ENCODE data around the gene TEX29.

TEX29 gene
- total RNA-seq = 0.19 to 0.33 (median 0.25) reads per million in 3 experiments

DNA sequence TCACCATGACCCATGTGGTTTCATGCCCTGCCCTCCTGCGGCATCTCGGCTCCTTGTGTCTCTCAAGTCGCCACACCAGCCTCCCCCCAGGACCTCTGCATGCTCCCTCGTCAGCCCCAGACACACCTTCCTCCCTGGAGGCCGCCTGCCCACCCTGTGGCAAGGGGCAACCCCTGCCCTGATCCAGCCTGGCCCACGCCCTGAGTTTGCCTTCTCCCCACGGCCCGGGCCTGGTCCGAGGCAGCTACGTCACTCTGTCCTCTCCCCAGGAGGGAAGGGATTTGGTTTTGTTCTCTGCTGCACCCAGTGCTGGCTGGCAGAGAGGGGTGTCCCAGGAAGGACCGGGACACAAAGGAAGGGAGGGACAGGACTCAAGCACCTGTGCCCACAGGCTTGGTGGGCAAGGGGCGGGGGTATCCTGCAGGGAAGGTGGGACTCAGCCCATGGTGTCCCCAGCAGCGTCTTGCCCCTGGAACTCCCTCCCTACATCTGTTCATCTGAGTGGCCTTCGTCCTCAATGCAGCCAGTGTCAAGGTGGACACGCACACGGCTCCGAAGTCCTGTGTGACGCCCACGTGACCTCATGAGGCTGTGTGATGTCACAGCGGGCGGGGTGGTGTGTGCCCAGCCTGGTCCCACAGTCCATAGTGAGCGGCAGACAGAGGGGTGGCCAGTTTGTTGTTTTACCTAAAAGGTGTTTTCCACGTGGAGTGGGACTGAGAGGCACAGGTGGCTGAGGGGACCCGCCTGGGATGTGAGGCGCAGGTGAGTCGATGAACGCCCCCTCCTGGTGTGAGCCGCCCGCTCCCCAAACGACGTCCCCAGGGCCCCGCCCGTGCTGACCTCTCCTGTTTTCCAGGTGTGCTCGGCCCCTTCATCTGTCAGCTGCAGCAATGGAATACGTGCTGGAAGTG, at the start of gene TEX29:
Gene TEX29, plus strand, starts transcription at position 645 of the 914 bp plus-strand sequence. Its CDS starts 249 bp downstream, at position 894.
- no peak for DNase-seq

DNA sequence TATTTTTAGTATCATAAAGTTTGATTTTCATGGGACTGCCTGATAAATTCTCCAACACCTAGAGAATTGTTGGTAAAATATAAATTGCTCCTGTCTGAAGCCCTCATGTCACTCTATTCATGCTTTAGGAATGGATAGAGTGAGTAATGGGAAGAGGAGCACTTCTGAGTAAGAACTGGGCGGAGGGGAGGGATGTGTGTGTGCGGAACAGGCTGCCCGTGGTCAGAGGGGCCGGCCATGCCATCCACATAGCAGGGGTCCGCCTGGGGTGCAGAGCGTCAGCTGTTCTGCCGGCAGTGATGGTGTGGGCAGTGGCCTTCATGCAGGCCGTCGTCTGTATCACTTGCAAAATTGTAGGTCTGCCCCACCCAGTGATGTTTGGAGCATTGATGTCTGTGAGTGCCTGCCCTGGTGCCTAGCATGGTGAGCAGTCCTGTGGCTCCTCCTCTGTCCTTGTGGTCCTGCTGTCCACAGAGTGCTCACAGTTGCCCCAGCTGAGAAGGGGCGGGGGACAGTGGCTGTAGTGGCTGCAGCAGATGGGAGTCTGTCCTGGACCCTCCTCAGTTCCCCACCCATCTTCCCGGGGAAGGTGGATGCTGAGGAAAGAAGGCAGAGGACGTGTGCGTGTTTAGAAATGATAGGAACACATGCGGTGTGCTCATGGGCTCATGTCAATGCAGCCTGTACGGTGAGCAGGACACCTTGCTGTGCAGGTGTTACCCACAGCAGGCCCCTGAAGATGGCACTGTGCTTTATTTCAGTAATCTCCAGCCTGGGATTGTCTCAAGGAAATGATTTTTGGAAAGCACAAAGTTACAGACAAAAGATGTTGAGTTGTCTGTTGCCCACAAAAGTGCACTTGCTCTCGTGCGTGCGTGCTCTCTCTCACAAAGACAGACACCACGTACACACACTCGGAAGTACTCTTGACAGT, 49.4 kb upstream of the TEX29 start:
- DNase-seq = no peak

DNA sequence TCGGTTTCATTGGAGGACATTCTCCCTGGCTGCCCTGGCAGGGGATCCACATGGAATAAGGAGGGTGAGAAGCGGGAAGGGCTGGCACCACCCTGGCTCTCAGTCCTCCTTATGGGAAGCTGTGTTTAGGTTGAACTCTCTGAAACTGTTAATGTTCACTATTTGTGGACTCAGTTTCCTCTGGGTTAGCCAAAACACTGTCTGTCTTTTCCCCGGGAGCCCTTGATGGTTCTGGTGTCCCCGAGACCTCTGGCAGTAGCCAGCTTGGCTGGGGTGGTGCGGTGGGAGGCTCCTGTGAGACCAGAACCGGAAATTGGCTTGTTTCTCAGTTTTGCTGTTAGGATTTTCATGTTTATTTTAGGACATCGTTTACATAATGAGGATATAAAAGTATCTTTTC, 48.3 kb upstream of the TEX29 start:
- DNase-seq = no peak

DNA sequence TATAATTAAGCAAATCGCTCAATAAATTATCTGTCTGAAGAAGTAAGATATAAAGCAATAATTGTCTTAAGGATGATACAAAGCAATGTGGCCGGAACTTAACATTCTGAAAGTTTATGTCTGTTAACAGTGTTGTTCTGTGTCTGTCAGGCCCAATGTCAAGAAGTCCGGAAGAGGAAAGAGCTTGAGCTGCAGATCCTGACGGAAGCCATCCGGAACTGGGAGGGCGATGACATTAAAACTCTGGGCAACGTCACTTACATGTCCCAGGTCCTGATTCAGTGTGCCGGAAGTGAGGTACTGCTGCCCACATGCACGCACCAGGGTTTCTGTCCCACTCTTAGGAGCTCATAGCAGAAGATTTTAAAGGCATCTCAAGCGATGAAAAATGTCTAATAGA, 45.1 kb upstream of the TEX29 start:
- no peak for DNase-seq

DNA sequence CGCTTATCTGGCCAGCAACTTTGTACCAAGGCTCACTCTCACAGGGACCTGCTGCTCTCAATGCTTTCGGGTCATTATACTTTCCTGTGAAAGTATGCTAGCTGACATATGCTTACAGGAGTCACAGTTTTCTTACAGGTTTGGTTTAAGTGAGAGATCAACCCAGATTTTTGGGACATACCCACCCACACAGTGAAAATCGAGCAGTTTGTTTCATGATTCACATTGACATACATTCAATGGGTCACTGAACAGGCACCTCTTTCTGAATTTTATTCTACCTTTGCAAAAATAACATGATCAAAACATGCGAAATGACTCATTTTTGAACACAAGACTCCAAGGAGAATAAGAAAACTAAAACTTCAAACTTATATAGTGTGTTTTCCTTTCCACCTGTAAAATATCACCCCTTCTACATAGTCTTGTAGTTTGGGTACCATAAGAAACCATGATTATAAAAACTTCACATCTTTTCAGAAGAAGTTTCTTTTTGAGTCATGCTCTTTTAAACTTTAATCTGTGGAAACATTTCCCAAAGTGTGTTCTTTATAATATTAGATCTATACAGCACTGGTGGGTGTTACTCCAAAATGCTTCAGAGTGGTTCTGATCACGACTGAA, 44.3 kb upstream of the TEX29 start:
- no peak for DNase-seq

DNA sequence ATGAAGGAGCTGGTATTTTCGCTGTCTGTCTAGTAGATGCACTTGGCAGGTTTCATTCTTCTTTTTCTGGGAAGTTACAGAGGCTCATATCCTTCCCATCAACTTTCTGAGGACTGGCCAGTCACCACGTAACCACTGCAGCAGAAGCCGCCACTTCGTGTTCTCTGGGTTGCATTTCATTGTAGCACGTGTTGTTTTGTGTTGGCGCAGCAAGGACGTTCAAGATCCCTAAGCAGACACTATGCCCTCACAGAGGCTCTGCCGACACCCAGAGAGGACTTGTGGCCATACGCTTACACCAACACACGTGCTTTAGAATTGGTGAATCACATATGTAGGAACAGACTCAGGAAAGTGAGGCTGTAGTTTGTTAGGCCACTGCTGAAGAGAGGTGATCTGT, 42.2 kb upstream of the TEX29 start:
- no peak for DNase-seq

DNA sequence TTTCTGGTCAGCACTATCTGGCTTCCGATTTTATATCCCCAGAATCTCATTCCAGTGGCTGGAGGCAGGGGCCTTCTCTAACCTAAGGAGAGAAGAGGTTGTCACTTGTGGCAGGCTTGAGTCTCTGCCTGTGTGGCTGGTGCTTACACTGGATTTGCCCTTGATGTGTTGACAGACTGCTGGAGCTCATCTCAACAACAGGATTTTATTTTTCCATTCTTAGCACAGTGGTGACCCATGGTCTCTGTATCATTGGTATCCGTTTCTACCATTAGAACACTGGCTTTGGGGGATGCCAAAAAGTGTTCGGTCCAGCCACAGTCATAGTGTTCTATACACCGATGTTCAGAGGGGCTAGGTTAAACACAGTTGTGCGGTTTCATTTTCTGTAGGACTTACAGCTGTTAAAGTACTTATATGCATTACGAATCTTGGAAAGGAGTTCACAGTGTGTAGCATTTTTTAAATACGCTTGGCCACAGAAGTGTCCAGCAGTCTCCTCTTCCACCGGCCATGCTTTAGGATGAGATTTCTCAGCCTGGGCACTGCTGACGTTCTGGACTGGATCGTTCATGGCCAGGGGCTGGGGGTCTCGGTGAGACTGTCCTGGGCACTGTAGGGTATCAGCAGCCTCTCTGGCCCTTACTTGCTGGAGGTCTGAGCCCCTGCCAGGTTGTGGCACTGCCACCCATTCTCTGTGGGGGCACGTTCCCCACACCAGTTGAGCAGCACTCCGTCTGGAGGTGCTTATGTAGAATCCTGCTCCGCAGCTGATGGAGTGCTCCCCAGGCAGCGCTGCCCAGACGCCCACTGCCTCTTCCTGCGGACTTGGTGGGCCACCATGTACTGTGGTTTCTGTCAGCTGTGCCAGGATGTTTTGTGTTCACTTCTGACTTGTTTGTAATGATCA, 41.4 kb upstream of the TEX29 start:
- no peak for DNase-seq

DNA sequence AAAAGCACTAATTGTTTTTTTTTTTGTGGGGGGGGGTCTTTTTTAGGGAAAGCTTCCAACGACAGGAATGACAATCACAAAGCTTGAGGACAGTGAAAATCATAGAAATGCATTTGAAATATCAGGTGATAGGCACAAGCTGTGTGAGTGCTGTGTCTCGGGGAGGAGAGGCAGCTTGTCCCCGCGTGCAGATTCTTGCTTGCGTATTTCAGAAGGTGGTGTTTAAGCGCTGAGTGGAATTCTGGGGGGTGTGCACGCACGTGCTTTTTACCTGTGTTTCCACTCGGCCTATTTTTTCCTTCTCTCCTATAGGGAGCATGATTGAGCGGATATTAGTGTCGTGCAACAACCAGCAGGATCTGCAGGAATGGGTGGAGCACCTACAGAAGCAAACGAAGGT, 40.2 kb upstream of the TEX29 start:
- no peak for DNase-seq

DNA sequence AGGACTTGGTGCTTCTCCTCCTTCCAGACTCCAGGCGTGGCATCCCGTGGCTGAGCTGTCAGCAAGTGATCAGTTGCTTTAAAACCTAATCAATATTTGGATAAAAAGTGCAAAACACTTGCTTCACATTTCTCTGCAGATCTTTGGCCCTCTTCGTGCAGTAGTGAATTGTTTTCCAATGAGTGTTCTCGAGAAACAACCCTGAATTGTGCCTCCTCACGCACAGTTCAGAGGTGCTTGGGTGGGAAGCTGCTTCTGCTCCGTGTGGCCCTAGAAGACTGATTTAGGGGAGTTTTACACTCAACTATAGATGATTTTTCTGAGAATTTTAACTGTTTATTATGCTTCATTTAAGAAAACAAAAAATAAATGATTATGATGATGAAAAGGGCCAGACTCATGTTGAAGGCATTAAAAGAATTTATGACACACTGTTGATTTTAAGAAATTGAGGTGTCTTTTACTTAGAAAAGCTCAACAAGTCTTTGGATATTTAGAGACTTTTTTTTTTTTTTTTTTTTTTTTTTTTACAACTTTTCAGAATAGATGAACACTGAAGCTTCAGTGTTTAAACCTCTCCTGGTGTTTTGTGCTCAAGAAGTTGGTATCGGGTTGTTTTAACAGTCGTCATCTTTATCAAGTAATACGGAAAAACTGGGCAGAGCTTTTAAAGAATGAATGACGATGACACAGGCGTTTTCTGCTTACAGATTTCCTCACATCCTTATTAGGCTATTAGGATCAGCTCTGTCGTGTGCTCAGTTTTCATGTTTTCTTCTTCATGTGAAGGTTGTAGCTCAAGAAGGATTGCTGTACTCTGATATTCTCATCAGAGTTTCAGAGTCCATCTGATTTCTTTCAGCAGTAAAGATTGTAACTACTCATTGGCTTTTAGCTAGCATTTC, 39.5 kb upstream of the TEX29 start:
- DNase-seq = no peak

DNA sequence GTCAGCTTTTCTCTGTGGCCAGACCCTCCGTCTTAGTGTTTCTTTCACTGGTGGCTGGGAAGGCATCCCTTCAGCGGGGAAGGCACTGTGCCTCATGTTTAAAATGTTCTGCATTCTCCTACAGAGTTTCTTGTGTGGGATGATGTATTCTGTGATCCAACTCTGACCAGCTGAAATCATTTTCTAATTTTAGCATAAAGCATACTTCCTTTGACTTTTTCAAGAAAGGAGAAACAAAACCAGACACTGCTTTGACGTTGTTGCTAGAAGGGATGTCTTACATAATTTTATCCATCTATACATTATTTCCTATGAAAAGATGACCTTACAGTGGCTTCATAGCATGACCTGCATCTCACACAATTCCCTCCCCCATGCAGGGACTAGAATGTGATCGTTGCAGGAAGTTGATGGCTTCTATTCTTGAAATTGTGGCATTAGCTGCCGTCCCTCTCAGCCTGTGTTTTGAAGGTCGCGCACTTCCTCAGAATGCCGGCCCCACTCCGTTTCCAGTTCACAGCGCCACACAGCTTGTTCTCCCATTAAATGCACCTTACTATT, 38.6 kb upstream of the TEX29 start:
- no peak for DNase-seq

DNA sequence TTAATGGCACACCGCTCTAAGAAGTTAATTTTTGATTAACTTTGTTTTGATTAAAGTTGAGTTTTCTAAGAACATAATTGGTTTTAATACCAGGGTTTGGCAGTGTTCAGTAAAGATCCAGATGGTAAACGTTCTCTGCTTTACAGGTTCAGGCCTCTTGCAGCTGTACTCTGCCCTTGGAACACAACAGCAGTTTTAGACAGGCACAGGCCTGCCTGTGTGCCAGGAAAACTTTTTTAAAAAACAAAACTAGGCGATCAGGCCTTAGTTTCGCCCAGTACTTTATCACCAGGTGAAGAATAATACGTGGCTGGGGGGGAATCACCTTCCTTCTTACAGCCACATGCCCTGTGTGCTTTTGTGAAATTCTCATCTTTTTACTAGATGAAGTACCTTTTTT, 38.0 kb upstream of the TEX29 start:
- no peak for DNase-seq

DNA sequence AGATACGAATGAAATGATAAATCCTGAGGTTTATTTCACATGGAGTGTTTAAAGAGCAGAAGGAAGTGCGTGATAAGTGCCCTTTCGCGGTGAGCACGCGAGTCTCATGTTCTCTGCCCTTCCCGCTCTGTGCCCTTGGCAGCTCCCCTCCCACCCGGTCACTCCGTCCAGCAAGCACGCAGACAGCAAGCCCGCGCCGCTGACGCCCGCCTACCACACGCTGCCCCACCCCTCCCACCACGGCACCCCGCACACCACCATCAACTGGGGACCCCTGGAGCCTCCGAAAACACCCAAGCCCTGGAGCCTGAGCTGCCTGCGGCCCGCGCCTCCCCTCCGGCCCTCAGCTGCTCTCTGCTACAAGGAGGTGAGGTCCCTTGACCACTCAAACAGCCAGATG, 37.4 kb upstream of the TEX29 start:
- no peak for DNase-seq

DNA sequence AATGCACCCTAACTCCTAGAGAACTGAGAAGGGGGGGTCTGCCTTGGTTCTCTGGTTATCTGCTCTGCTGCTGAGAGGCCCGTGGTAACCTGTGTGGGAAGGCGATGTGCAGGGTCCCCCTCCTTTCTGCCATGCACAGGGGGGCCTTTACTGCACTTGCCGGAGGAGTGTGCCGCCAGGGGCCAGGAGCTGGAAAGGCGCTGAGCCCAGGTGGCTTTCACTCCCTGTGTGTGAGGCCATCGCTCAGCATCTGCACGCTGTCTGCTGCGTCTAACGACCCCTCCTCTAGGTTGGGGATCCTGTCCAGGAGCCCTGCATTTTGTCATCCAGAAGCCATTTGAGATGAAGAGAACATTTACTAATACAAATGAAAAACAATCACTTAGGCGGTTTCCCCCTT, 37.0 kb upstream of the TEX29 start:
- DNase-seq = no peak

DNA sequence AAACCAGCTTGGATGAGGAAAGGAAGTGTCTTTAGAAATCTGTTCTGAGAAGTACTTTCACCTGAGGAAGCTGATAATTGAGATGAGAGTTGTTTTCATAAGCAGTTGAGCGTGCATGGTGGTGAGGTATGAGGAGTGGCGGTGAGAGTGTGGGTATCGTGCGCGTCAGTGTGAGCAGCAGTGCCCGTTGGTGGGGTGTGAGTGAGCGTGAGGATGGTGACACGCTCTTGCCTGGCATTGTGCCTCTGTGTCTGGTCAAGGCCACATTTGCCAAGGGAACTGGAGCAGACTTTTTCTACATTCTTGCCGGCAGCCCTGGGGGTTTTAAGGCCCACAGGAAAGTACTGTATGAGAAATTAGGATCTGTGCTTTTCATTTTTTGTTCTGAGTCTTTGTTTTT, 36.5 kb upstream of the TEX29 start:
- DNase-seq = no peak

DNA sequence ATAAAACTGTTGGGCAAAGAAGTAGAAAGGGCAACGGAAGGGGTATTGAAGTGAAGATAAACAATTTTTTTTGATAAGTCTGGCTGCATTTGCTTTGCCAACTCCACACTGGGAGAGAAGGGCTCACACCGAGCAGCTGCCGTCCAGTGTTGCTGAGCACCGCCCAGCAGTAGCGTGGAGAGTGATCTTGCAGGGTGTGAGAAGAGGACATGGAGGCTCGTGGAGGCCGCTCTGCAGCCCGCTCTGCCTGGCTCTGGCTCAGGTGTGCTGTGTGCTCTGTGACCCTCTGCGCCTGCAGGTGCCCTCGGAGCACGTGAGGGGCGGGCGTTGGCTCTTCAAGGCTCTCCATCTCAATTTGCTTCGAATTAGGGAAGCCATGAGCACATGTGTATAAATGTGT, 35.9 kb upstream of the TEX29 start:
- DNase-seq = no peak

DNA sequence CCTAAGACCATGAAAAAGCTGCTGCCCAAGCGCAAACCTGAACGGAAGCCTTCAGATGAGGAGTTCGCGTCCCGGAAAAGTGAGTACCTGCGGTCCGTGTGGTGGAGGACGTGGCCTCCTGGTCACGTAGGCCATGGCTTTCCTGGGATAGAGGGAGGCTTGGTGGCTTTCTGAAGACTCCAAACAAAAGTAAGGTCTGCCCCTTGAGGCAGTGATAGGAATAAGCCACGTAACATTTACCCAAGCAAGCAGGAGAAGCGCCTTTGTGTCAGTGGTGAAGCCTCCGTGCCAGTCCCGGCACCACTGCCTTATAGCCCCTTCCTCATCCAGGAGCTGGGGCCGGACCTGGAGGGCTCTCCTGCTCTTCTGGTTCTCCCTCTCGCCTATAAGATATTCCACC, 34.3 kb upstream of the TEX29 start:
- no peak for DNase-seq

DNA sequence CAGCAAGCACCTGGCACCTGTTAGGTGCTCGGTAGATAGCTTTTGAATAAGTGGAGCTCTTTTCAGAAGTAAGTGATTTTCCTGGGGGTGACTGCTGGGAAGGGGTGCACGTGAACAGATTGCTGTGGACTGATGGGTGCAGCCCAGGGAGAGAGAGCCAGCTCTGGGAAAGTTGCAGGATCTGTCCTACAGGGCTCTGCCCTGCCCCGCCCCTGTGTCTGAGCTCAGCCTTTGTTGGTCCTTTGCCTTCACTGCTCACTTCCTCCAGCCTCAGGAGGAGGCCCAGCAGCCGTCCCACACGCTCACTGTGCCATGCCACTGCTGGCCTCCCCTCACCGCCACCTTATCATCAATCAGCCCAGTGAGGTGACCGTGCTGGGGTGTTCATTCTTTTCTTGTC, 33.7 kb upstream of the TEX29 start:
- DNase-seq = no peak

DNA sequence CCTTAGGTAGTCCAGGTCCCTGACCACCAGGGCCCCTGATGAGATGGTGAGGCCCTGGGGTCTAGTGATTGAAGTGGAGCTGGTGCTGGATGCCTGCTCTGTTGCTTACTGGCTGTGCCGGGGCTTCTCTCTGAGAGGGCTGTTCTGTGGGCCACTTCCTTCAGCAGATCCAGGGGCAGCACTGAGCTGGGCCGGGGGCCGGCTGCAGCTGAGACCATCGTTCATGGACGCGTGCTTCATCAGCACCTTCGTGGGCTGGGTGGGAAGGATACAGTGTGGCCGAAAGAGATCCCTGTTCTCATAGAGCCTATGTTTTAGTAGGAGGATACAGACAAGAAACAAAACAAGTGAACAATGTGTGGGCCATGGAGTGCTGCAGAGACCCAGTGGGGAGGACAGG, 33.2 kb upstream of the TEX29 start:
- no peak for DNase-seq

DNA sequence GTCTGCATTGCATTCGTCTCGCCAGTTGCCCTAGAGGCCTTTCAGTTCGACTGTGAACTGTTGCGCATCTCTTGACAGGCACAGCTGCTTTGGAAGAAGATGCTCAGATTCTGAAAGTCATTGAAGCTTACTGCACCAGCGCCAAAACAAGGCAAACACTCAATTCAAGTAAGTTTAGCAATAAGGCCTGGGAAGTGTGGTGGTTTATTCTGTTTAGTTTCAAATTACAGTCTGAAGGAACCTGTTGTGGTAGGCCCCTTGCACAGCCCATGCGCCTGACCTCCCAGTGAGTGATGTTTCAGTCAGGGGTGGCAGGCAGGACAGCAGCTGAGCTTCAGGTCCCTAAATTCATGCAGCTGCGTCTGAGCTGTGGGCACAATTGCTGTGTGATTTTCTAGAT, 32.2 kb upstream of the TEX29 start:
- DNase-seq = no peak

DNA sequence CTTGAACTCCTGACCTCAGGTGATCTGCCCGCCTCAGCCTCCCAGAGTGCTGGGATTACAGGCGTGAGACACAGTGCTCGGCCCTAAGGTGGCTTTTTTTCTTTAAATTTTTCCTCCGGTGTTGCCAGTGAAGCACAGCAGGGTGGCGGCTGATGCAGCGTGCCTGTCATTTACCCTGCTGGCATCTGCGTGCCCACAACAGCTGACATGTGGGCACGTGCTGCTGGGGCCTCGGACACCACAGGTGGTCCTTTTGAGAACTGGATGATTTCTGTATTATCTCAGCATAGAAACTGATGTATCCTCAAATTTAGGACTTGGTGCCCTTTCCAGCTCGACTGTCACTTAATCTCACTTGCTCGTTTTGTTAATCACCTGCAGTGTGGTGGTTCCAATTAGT, 31.2 kb upstream of the TEX29 start:
- no peak for DNase-seq

DNA sequence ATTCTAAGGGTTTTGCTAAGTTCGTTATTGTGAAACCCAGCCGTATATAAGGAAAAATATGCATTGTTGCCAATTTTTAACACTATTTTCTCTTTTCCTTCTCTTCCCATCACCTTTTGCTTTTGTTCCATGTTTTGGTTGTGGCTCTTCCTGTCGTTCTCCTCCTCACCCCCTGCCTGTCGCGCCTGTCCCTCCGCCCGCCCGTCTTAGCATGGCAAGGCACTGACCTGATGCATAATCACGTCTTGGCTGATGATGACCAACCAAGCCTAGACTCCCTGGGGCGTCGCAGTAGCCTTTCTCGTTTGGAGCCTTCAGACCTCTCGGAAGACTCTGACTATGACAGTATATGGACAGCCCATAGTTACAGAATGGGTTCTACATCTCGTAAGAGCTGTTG, 28.5 kb upstream of the TEX29 start:
- no peak for DNase-seq

All from central memory CD4-positive, alpha-beta T cell (primary cell).